ENCODE results near the gene ACTR3C.
"Not testable (repeated sequence)": the region's sequence is repeated elsewhere in the genome, so short reads cannot be mapped to it uniquely, and the experiment has no call there.

The ACTR3C gene

GRCh38 chr7:150311146-150311545, 12.2 kb downstream of the ACTR3C start:
- no peak for DNase-seq

- no peak for DNase-seq
These were observed 14.8 kb downstream of the ACTR3C start for GRCh38 chr7:150308575-150308974.

GRCh38 chr7:150307904-150308303, 15.4 kb downstream of the ACTR3C start:
- no peak for DNase-seq

- no peak for DNase-seq
These were observed 16.2 kb downstream of the ACTR3C start for GRCh38 chr7:150307129-150307528.

- not testable (repeated sequence) for DNase-seq
These were observed 17.0 kb downstream of the ACTR3C start for GRCh38 chr7:150306377-150306776.

- not testable (repeated sequence) for DNase-seq
These were observed 17.5 kb downstream of the ACTR3C start for GRCh38 chr7:150305903-150306284.

- DNase-seq: not testable (repeated sequence)
These were observed 18.0 kb downstream of the ACTR3C start for GRCh38 chr7:150305259-150305902.

GRCh38 chr7:150304499-150305258, 18.7 kb downstream of the ACTR3C start:
- not testable (repeated sequence) for DNase-seq

- not testable (repeated sequence) for DNase-seq
These were observed 20.4 kb downstream of the ACTR3C start for GRCh38 chr7:150302908-150303310.

GRCh38 chr7:150297978-150298377, 25.4 kb downstream of the ACTR3C start:
- not testable (repeated sequence) for DNase-seq

GRCh38 chr7:150296802-150297201, 26.5 kb downstream of the ACTR3C start:
- not testable (repeated sequence) for DNase-seq

- not testable (repeated sequence) for DNase-seq
These were observed 27.7 kb downstream of the ACTR3C start for GRCh38 chr7:150295614-150296013.

GRCh38 chr7:150295027-150295426, 28.3 kb downstream of the ACTR3C start:
- not testable (repeated sequence) for DNase-seq

- DNase-seq: not testable (repeated sequence)
These were observed 33.0 kb downstream of the ACTR3C start for GRCh38 chr7:150290317-150290716.

GRCh38 chr7:150288816-150289215, 34.5 kb downstream of the ACTR3C start:
- not testable (repeated sequence) for DNase-seq

GRCh38 chr7:150287815-150288214, 35.5 kb downstream of the ACTR3C start:
- not testable (repeated sequence) for DNase-seq

- DNase-seq: peak; percentile 69
These were observed 37.2 kb downstream of the ACTR3C start for GRCh38 chr7:150285849-150286754.

- DNase-seq: not testable (repeated sequence)
These were observed 39.7 kb downstream of the ACTR3C start for GRCh38 chr7:150283608-150284007.

GRCh38 chr7:150283111-150283510, 40.2 kb downstream of the ACTR3C start:
- not testable (repeated sequence) for DNase-seq

GRCh38 chr7:150281681-150282403, 41.5 kb downstream of the ACTR3C start:
- DNase-seq: not testable (repeated sequence)

- not testable (repeated sequence) for DNase-seq
These were observed 45.0 kb downstream of the ACTR3C start for GRCh38 chr7:150278383-150278782.

- peak; percentile 72 for DNase-seq
These were observed 47.1 kb downstream of the ACTR3C start for GRCh38 chr7:150276132-150276695.

All from eye (tissue), 1 donor.